Measurements from ENCODE around the gene GRIK4.

The GRIK4 gene

DNA sequence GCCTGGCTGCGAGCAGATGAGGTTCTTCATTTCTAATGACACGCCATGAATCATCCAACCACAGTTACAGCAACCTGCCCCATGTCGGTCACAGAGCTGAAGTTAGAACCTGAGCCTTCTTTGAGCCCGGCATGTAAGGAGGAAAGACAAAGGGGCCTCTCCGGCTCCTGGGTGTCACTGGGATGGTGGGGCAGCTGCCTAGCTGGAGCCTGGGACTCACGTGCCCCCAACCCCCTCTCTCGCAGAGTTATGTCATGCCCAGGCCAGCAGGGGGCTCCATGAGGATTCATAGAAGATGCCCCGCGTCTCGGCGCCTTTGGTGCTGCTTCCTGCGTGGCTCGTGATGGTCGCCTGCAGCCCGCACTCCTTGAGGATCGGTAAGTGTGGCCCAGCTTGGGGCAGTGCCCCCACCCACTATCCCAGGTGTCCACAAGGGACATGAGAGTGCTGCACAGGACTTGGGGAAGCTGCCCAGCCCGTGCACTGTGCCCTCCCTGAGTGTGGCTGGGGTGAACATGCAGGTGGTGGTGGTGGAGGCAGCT is 148.5 kb downstream of the GRIK4 start:
- TF ChIP-seq, protein P1, sequence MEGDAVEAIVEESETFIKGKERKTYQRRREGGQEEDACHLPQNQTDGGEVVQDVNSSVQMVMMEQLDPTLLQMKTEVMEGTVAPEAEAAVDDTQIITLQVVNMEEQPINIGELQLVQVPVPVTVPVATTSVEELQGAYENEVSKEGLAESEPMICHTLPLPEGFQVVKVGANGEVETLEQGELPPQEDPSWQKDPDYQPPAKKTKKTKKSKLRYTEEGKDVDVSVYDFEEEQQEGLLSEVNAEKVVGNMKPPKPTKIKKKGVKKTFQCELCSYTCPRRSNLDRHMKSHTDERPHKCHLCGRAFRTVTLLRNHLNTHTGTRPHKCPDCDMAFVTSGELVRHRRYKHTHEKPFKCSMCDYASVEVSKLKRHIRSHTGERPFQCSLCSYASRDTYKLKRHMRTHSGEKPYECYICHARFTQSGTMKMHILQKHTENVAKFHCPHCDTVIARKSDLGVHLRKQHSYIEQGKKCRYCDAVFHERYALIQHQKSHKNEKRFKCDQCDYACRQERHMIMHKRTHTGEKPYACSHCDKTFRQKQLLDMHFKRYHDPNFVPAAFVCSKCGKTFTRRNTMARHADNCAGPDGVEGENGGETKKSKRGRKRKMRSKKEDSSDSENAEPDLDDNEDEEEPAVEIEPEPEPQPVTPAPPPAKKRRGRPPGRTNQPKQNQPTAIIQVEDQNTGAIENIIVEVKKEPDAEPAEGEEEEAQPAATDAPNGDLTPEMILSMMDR (IDR thresholded peaks at IDR 0.05; ENCODE audit: low read depth, low read length, missing control alignments) = peak; percentile 83
- H3K4me3 ChIP-seq (ENCODE audit: low read depth, low read length) = no peak overlapping the region
- DNase-seq (ENCODE audit: low read depth) = no peak

DNA sequence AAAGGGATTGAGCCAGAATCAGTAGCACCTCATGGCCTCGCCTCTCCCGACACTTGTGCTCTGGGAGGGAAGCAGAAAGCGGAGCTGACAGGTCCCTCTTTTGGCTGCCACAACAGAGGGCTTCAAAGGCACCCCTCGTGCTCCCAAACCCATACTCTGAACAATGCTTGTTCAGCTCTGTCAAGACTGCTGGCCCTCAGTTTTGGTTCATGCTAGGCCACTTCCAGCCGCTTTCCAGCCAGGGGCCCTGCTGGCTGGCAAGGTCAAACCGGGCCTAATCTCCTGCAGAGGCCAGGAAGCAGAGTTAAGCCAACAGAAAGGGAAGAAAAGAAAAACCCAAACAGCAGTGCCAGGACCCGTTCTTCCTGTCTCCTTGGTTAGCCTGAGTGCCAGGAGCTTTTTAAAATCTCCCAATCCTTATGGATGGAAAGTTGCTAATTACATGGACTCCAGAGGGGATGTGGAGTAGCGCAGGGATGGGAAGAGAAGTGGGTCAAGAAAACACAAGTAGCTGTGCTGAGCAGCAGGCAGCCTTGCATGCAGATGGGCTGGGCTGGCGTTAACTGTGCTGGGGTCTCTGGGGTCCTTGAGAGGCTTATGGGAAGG is 150.6 kb downstream of the GRIK4 start:
- DNase-seq (ENCODE audit: low read depth) = no peak
- H3K4me3 ChIP-seq (ENCODE audit: low read depth, low read length) = no peak overlapping the region
- TF ChIP-seq, protein P1 (IDR thresholded peaks at IDR 0.05; ENCODE audit: low read depth, low read length, missing control alignments) = no peak

DNA sequence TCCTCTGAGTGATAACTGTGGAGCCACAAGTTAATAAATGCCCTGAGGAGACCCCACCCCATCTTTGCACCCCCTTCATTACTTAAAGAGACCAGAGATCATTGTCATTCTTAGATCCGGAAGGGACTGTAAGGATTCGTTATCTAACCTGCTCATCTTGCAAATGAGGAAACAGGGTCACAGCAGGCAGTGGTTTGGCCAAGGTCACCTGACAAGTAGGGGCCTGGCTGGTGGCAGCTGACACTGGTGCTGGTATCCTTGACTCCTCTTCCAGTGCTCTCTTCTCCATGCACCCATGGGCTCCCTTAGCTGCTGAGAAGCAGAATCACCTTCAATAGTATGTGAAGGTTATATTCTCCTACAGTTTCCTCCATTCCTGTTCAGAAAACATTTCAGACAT is 151.6 kb downstream of the GRIK4 start:
- H3K4me3 ChIP-seq (ENCODE audit: low read depth, low read length) = no peak overlapping the region
- TF ChIP-seq, protein P1 (IDR thresholded peaks at IDR 0.05; ENCODE audit: low read depth, low read length, missing control alignments) = no peak
- no peak for DNase-seq (ENCODE audit: low read depth)

DNA sequence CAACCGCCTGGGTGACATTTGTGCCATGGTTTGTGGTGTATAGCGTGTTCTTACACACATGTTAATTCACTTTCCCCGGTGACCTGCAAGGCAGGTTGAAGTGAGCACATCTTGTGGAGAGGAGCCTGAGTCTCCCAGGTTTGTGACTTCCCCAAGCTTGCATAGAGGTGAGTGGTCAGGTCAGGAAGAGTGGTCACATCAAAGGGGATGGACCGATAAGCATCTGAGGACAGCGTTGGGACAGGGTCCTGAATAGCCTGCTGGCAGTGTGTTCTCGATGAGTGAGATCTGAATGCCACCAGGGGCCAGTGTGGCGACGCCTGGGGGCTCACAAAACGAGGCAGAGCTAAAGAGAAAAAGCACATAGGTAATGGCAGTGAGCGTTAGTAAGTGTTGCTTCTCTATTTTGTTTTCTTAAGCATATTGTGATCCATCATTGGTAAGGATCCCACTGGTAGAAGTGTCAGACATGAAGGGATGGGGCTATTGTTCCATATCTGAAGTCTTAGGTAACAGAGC is 154.6 kb downstream of the GRIK4 start:
- DNase-seq (ENCODE audit: low read depth) = no peak
- TF ChIP-seq, protein P1 (IDR thresholded peaks at IDR 0.05; ENCODE audit: low read depth, low read length, missing control alignments) = peak; percentile 40
- H3K4me3 ChIP-seq (ENCODE audit: low read depth, low read length) = no peak overlapping the region

DNA sequence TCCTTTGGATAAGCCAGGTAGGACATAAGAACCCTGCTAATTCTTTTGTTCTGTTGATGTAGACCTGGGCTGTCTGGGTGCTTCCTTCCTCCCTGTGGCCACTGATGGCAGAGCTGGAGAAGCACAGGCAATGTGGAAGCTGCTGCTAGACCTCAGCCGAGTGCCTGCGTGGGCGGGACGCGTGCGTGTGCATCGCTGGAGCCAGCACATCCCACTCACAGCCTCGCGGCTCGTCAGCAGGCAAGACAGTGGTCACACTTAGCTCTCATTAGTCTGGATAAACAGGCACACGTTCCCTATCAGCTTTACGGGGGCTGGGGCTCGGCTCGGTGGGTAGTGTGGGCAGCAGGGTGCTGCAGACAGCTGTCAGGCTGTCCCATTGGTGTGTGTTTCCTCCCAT is 155.7 kb downstream of the GRIK4 start:
- TF ChIP-seq, protein P1 (IDR thresholded peaks at IDR 0.05; ENCODE audit: low read depth, low read length, missing control alignments) = no peak
- DNase-seq (ENCODE audit: low read depth) = no peak
- H3K4me3 ChIP-seq (ENCODE audit: low read depth, low read length) = no peak overlapping the region

DNA sequence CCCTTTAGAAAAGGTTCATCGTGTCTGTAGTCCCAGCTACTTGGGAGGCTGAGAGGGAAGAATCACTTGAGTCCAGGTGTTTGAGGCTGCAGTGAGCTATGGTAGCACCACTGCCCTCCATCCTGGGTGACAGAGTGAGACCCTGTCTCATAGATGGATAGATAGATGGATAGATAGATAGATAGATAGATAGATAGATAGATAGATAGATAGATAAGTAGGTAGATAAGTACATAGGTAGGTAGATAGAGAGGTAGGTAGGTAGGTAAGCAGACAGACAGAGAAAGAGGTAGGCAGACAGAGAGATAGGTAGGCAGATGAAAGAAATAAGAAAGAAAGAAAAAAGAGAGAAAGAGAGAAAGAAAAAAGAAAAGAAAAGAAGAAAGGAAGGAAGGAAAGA is 156.4 kb downstream of the GRIK4 start:
- TF ChIP-seq, protein P1 (IDR thresholded peaks at IDR 0.05; ENCODE audit: low read depth, low read length, missing control alignments) = no peak
- no peak overlapping the region for H3K4me3 ChIP-seq (ENCODE audit: low read depth, low read length)
- no peak for DNase-seq (ENCODE audit: low read depth)

DNA sequence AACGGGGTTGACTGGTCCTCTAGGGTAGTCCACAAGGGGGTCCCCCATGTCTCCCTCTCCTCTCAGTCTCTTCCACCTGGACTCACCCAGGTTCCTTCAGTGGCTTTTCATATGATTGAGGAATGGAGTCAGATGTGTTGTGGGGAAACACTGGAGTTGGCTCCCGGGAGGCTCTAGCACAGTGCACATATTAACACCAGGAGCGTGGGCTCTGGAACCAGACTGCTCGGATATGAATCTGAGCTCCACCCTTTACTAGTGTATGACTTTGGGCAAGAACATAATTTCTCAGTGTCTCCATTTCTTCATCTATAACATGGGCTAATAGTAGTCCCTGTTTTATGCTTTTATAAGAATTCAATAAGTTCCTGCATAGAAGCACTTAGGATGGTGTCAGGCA is 157.0 kb downstream of the GRIK4 start:
- TF ChIP-seq, protein P1 (IDR thresholded peaks at IDR 0.05; ENCODE audit: low read depth, low read length, missing control alignments) = no peak
- no peak overlapping the region for H3K4me3 ChIP-seq (ENCODE audit: low read depth, low read length)

More for the DNA sequence above, 157.0 kb downstream of the GRIK4 start:
- DNase-seq (ENCODE audit: low read depth) = no peak
